Measurements from ENCODE around the gene FPR1.

FPR1 gene

GRCh38 chr19:51702825-51703574 lies 48.7 kb downstream of the FPR1 start:
- POLR2A ChIA-PET, result interaction anchor here (1.9 kb wide), 1 partner anchor 14 kb away, joined by 8 read pairs; no protein-coding TSS in a partner anchor
- CTCF ChIA-PET, result interaction anchor here (1.1 to 2.2 kb wide), 4 partner anchors 15 to 75 kb away, joined by 3 to 8 read pairs (median 4); no protein-coding TSS in a partner anchor
- Histone ChIP-seq H3K4me1 (ENCODE audit: control extremely low read depth in 1 of 4, control insufficient read depth in 4 of 4, insufficient read depth in 4 of 4, low read length in 3 of 4) (peaks cover 2 to 30% (median 15%) of the 10 kb centered on the region in 4 experiments), H3K4me3 (ENCODE audit: control insufficient read depth in 1 of 7, extremely low read depth in 1 of 7, insufficient read depth in 4 of 7, low read depth in 2 of 7, low read length in 6 of 7) (peak overlapping the region in 5 of 7 experiments; percentile 48 to 95 (median 85)), H3K27me3 (replicated peaks in 2 of 5; ENCODE audit: control insufficient read depth in 4 of 5, insufficient read depth in 5 of 5, low read length in 4 of 5) (peaks cover 0 to 22% (median 3%) of the 10 kb centered on the region in 5 experiments), H3K9me3 (ENCODE audit: control extremely low read depth in 1 of 5, control insufficient read depth in 4 of 5, insufficient read depth in 2 of 5, low read depth in 1 of 5, low read length in 4 of 5) (no peaks in the 10 kb centered on the region), H3K36me3 (ENCODE audit: control insufficient read depth in 4 of 4, insufficient read depth in 4 of 4, low read length in 3 of 4) (peaks cover 0 to 19% (median 7%) of the 10 kb centered on the region in 4 experiments), H3K27ac (ENCODE audit: insufficient read depth in 1 of 2, low read depth in 1 of 2, low read length in 2 of 2, poor library complexity in 1 of 2, severe bottlenecking in 2 of 2) (peak overlapping the region in 1 of 2 experiments; percentile 93)
- WGBS (ENCODE audit: insufficient coverage), result 7% methylated on average over 40 of the region's 46 CpGs
- peak in 1 of 3 donors; percentile 14 for DNase-seq

- peak overlapping the region in 5 of 7 experiments; percentile 19 to 95 (median 85) for H3K4me3 ChIP-seq (ENCODE audit: control insufficient read depth in 1 of 7, extremely low read depth in 1 of 7, insufficient read depth in 4 of 7, low read depth in 2 of 7, low read length in 6 of 7)
- ChIA-PET POLR2A (no interaction called here), CTCF (interaction anchor here (0.8 to 2.2 kb wide), 5 partner anchors 14 to 76 kb away, joined by 3 to 8 read pairs (median 4); no protein-coding TSS in a partner anchor)
- DNase-seq, result peak; percentile 62 to 74 (median 72)
- peaks cover 0 to 23% (median 11%) of the 10 kb centered on the region in 4 experiments for H3K36me3 ChIP-seq (ENCODE audit: control insufficient read depth in 4 of 4, insufficient read depth in 4 of 4, low read length in 3 of 4)
- H3K4me1 ChIP-seq (ENCODE audit: control extremely low read depth in 1 of 4, control insufficient read depth in 4 of 4, insufficient read depth in 4 of 4, low read length in 3 of 4), result peaks cover 2 to 30% (median 15%) of the 10 kb centered on the region in 4 experiments
- H3K9me3 ChIP-seq (ENCODE audit: control extremely low read depth in 1 of 5, control insufficient read depth in 4 of 5, insufficient read depth in 2 of 5, low read depth in 1 of 5, low read length in 4 of 5), result no peaks in the 10 kb centered on the region
- H3K27me3 ChIP-seq (replicated peaks in 2 of 5; ENCODE audit: control insufficient read depth in 4 of 5, insufficient read depth in 5 of 5, low read length in 4 of 5), result peaks cover 0 to 22% (median 3%) of the 10 kb centered on the region in 5 experiments
- no peak overlapping the region for H3K27ac ChIP-seq (ENCODE audit: insufficient read depth in 1 of 2, low read depth in 1 of 2, low read length in 2 of 2, poor library complexity in 1 of 2, severe bottlenecking in 2 of 2)
- 35% methylated on average over 26 of the region's 27 CpGs for WGBS (ENCODE audit: insufficient coverage)
These were observed 49.4 kb downstream of the FPR1 start for GRCh38 chr19:51702103-51702824.

- CTCF ChIA-PET, result interaction anchor here (0.8 to 1.5 kb wide), 2 partner anchors 25 to 76 kb away, joined by 3 to 4 read pairs; no protein-coding TSS in a partner anchor
- H3K36me3 ChIP-seq (ENCODE audit: control insufficient read depth in 4 of 4, insufficient read depth in 4 of 4, low read length in 3 of 4), result peaks cover 0 to 23% (median 9%) of the 10 kb centered on the region in 4 experiments
- 88% methylated on average over 12 of the region's 12 CpGs for WGBS (ENCODE audit: insufficient coverage)
- no peaks in the 10 kb centered on the region for H3K9me3 ChIP-seq (ENCODE audit: control extremely low read depth in 1 of 5, control insufficient read depth in 4 of 5, insufficient read depth in 2 of 5, low read depth in 1 of 5, low read length in 4 of 5)
- H3K27me3 ChIP-seq (replicated peaks in 2 of 5; ENCODE audit: control insufficient read depth in 4 of 5, insufficient read depth in 5 of 5, low read length in 4 of 5), result peaks cover 0 to 22% (median 3%) of the 10 kb centered on the region in 5 experiments
- H3K27ac ChIP-seq (ENCODE audit: insufficient read depth in 1 of 2, low read depth in 1 of 2, low read length in 2 of 2, poor library complexity in 1 of 2, severe bottlenecking in 2 of 2), result no peak overlapping the region
- POLR2A ChIA-PET, result no interaction called here
- DNase-seq, result no peak
- H3K4me3 ChIP-seq (ENCODE audit: control insufficient read depth in 1 of 7, extremely low read depth in 1 of 7, insufficient read depth in 4 of 7, low read depth in 2 of 7, low read length in 6 of 7), result no peak overlapping the region
- H3K4me1 ChIP-seq (ENCODE audit: control extremely low read depth in 1 of 4, control insufficient read depth in 4 of 4, insufficient read depth in 4 of 4, low read length in 3 of 4), result peaks cover 2 to 30% (median 15%) of the 10 kb centered on the region in 4 experiments
These were observed 50.1 kb downstream of the FPR1 start for GRCh38 chr19:51701468-51702100.

GRCh38 chr19:51699170-51699569 lies 52.5 kb downstream of the FPR1 start:
- DNase-seq, result no peak
- no peak overlapping the region for H3K4me3 ChIP-seq (ENCODE audit: control insufficient read depth in 1 of 7, extremely low read depth in 1 of 7, insufficient read depth in 4 of 7, low read depth in 2 of 7, low read length in 6 of 7)
- ChIA-PET CTCF (interaction anchor here (1.0 kb wide), 1 partner anchor 77 kb away, joined by 3 read pairs; no protein-coding TSS in a partner anchor), POLR2A (no interaction called here)
- peaks cover 0 to 34% (median 16%) of the 10 kb centered on the region in 4 experiments for H3K36me3 ChIP-seq (ENCODE audit: control insufficient read depth in 4 of 4, insufficient read depth in 4 of 4, low read length in 3 of 4)
- no peaks in the 10 kb centered on the region for H3K9me3 ChIP-seq (ENCODE audit: control extremely low read depth in 1 of 5, control insufficient read depth in 4 of 5, insufficient read depth in 2 of 5, low read depth in 1 of 5, low read length in 4 of 5)
- peaks cover 0 to 22% (median 3%) of the 10 kb centered on the region in 5 experiments for H3K27me3 ChIP-seq (replicated peaks in 2 of 5; ENCODE audit: control insufficient read depth in 4 of 5, insufficient read depth in 5 of 5, low read length in 4 of 5)
- peaks cover 2 to 18% (median 12%) of the 10 kb centered on the region in 4 experiments for H3K4me1 ChIP-seq (ENCODE audit: control extremely low read depth in 1 of 4, control insufficient read depth in 4 of 4, insufficient read depth in 4 of 4, low read length in 3 of 4)
- no peak overlapping the region for H3K27ac ChIP-seq (ENCODE audit: insufficient read depth in 1 of 2, low read depth in 1 of 2, low read length in 2 of 2, poor library complexity in 1 of 2, severe bottlenecking in 2 of 2)
- 100% methylated on average over 2 of the region's 5 CpGs for WGBS (ENCODE audit: insufficient coverage)

GRCh38 chr19:51698296-51698695 lies 53.4 kb downstream of the FPR1 start:
- POLR2A ChIA-PET, result no interaction called here

GRCh38 chr19:51697169-51697776 lies 54.4 kb downstream of the FPR1 start:
- Histone ChIP-seq H3K4me3 (ENCODE audit: control insufficient read depth in 1 of 7, extremely low read depth in 1 of 7, insufficient read depth in 4 of 7, low read depth in 2 of 7, low read length in 6 of 7) (no peak overlapping the region), H3K36me3 (ENCODE audit: control insufficient read depth in 4 of 4, insufficient read depth in 4 of 4, low read length in 3 of 4) (peaks cover 0 to 39% (median 20%) of the 10 kb centered on the region in 4 experiments), H3K9me3 (ENCODE audit: control extremely low read depth in 1 of 5, control insufficient read depth in 4 of 5, insufficient read depth in 2 of 5, low read depth in 1 of 5, low read length in 4 of 5) (no peaks in the 10 kb centered on the region), H3K4me1 (ENCODE audit: control extremely low read depth in 1 of 4, control insufficient read depth in 4 of 4, insufficient read depth in 4 of 4, low read length in 3 of 4) (peaks cover 0 to 3% (median 0%) of the 10 kb centered on the region in 4 experiments), H3K27ac (ENCODE audit: insufficient read depth in 1 of 2, low read depth in 1 of 2, low read length in 2 of 2, poor library complexity in 1 of 2, severe bottlenecking in 2 of 2) (no peak overlapping the region), H3K27me3 (replicated peaks in 2 of 5; ENCODE audit: control insufficient read depth in 4 of 5, insufficient read depth in 5 of 5, low read length in 4 of 5) (peaks cover 0 to 10% (median under 1%) of the 10 kb centered on the region in 5 experiments)
- CTCF ChIA-PET, result no interaction called here
- no peak for DNase-seq
- 93% methylated on average over 5 of the region's 9 CpGs for WGBS (ENCODE audit: insufficient coverage)
- POLR2A ChIA-PET, result no interaction called here

More at GRCh38 chr19:51698296-51698695, 53.4 kb downstream of the FPR1 start:
- no peak for DNase-seq
- CTCF ChIA-PET, result no interaction called here
- 98% methylated on average over 5 of the region's 5 CpGs for WGBS (ENCODE audit: insufficient coverage)
- Histone ChIP-seq H3K36me3 (ENCODE audit: control insufficient read depth in 4 of 4, insufficient read depth in 4 of 4, low read length in 3 of 4) (peaks cover 0 to 37% (median 18%) of the 10 kb centered on the region in 4 experiments), H3K9me3 (ENCODE audit: control extremely low read depth in 1 of 5, control insufficient read depth in 4 of 5, insufficient read depth in 2 of 5, low read depth in 1 of 5, low read length in 4 of 5) (no peaks in the 10 kb centered on the region), H3K27ac (ENCODE audit: insufficient read depth in 1 of 2, low read depth in 1 of 2, low read length in 2 of 2, poor library complexity in 1 of 2, severe bottlenecking in 2 of 2) (no peak overlapping the region), H3K4me1 (ENCODE audit: control extremely low read depth in 1 of 4, control insufficient read depth in 4 of 4, insufficient read depth in 4 of 4, low read length in 3 of 4) (peaks cover 2 to 13% (median 6%) of the 10 kb centered on the region in 4 experiments), H3K27me3 (replicated peaks in 2 of 5; ENCODE audit: control insufficient read depth in 4 of 5, insufficient read depth in 5 of 5, low read length in 4 of 5) (peaks cover 0 to 19% (median 3%) of the 10 kb centered on the region in 5 experiments), H3K4me3 (ENCODE audit: control insufficient read depth in 1 of 7, extremely low read depth in 1 of 7, insufficient read depth in 4 of 7, low read depth in 2 of 7, low read length in 6 of 7) (no peak overlapping the region)

Data from common myeloid progenitor, CD34-positive (primary cell).